Medulla oblongata (tissue), 1 donor: Measurements from ENCODE around the gene PTPRCAP.

Experiments
- DNase-seq: peaks from one replicate; pipeline ENCODE4 v3.0.0-alpha.2; 2015; ENCODE audit errors: extremely low spot score

PTPRCAP gene

DNA sequence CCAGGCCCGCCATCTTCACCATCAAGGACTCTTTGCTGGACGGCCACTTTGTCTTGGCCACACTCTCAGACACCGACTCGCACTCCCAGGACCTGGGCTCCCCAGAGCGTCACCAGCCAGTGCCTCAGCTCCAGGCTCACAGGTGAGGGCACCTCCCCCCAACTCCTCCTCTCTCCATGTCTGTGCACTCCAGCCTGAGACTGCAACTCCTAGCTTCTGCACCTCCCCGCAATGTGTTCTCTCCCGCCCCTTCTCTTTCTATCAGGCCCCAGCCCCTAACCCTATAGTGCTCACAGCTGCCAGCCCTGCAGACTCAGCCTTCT is 41.3 kb downstream of the PTPRCAP start:
- DNase-seq: no peak

DNA sequence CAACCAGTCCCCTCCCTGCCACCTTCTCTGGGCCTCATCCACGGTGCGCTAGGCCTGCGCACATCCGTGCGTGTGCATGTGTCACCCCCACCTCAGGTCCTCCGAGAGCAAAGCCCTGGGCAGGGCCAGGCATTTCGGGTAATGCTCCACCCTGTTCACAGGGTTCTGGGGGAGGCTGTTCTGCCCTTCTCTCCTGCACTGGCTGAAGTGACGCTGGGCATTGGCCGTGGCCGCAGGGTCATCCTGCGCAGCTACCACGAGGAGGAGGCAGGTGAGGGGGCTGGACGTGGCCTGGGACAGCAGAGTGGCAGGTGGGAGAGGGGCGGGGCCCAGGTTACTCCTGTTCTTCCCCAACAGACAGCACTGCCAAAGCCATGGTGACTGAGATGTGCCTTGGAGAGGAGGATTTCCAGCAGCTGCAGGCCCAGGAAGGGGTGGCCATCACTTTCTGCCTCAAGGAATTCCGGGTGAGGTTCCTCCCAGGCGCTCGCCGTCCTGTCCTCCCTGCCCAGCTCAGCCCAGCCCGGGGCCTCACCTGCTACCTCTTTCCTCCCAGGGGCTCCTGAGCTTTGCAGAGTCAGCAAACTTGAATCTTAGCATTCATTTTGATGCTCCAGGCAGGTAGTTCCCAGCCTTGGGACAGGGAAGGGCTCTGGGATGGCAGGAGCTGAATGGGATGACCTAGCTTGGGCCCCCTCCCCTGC is 41.8 kb downstream of the PTPRCAP start:
- no peak for DNase-seq

DNA sequence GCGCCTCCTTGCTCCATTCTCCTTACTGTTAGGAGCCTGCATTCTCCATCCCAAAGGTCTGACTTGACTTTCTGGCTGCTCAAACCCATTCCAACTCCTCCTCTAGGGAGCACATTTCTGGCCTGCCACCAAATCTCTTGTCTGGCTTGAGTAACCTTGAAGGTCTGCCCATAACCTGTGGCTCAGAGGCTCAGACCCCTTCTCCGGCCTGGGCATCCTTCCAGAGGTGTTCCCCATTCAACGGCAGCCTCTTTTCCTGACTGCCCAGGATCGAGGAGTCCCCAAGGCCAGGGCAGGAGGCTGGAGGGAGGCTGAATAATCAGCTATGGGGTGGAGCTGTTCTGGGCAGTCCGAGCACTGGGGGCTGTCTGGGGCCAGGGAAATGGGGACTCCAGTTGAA is 43.5 kb downstream of the PTPRCAP start:
- DNase-seq: no peak

DNA sequence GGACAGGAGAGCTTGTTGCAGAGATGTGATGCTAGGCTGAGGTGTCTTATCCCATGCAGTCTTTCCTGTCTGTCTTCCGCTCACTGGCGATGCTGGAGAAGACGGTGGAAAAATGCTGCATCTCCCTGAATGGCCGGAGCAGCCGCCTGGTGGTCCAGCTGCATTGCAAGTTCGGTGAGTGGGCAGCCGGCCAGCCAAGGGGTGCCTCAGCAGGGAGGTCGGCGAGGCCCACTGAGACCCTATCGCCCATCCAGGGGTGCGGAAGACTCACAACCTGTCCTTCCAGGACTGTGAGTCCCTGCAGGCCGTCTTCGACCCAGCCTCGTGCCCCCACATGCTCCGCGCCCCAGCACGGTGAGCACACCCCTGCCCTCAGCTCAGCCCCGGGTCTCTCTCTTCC is 44.0 kb downstream of the PTPRCAP start:
- no peak for DNase-seq

DNA sequence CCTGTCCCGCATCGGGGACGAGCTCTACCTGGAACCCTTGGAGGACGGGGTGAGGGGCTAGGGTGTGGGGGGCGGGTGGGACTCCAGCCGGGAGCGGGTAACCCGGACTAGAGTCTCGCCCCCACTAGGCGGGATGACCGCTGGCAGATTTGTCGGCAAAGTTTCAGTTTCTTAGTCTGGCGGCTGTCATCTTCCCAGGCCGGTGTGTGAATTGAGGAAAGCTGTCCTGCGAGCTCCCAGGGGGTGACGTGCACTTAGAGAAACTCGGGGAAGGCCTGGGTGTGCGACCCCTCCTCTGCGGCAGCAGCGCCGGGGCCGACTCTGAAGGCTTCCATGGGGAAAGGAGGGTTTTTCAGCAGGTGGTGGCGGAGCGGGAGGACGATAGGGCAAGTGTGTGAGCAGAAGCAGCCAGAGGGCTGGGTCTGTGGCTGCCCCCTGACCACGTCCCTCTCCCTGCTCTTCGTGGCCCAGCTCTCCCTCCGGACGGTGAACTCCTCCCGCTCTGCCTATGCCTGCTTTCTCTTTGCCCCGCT is 45.2 kb downstream of the PTPRCAP start:
- DNase-seq: no peak

DNA sequence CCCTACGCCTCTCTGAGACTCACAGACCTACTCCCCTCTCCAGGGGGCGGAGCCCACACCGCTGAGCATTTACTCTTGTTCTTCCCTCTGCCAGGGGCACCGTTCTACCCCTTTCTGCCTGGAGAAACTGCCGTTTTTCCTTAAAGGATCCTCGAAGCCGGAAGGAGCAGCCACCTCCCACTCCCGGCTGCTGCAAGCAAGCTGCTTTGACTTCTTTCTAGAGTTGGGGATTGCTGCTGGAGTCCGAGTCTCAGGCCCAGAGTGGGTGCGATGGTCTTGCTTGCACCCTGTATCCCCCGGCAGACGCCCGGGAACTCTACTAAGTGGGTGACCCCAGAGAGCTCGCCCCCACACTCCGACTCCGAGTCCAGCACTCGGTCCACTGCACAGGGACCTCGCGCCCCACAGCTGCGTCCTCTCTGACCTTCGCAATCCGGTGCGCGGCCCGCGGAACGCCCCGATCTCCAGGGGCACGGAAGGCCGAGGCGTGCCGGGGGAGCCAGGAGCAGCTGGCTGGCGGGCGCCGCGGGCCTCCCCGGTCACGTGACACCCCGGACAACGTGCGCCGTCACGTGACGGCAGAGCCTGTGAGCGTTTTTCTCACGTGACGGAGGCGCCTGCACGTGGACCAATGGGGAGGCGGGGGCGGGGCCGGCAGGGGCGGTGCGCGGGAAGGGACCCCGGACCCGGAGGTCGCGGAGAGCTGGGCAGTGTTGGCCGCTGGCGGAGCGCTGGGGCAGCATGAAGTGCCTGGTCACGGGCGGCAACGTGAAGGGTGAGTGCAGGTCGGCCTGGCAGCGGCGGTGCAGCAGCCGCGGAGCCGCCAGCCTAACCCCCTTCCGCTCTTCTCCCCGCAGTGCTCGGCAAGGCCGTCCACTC is 45.9 kb downstream of the PTPRCAP start, which contains the start of gene RAD9A:
RAD9A (plus strand) TSS at position 683 of the 879 bp plus-strand sequence; CDS start at position 742, 59 bp downstream.
- DNase-seq: peak; percentile 97

DNA sequence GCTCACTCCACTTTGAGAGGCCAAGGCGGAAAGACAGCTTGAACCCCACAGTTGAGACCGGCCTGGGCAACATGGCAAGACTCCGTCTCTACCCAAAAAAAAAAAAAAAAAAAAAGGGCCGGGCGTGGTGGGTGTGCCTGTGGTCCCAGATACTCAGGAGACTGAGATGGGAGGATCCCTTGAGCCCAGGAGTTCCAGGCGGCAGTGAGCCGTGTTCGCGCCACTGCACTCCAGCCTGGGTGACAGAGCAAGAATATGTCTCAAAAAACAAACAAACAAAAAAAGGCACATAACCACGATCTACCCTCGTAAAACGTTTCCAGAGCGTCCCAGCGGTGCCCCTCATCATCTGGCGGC is 46.6 kb downstream of the PTPRCAP start:
- DNase-seq: no peak

DNA sequence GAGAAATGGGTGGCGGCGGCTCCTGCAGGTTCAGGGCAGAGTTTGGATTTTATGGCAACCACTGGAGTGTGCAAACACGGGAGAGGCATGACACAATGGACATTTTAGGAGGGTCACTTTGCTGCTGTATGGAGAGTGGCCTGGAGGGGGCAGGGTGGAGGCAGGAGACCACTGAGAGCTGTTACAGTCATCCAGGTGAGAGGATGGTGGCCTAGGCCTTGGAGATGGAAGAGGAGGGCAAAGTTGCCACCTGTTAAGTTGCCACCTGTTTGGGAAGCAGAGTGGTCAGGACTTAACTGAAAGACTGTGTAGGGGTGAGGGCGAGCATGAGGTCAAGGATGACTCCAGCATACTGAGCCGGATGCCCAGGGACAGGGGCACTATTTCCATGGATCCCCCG is 48.0 kb downstream of the PTPRCAP start:
- DNase-seq: no peak

DNA sequence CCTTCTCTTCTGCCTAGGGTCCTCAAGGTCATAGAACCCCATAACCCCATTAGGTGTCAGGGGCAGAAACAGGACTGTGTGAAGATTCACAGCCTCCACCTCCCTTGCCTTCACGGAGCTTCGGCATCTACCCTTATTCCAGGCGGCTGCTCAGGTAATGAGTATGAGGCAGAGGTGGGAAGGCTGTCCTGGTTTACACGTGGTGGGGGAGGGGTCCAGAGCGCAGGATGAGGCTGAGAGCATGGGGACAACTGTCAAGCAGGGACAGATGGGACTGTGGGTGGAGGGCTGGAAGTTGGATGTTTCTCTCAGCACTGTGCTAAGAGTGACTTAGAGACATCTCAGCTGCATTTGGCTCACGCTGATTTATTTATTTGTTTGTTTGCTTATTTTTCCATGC is 50.0 kb downstream of the PTPRCAP start:
- no peak for DNase-seq

DNA sequence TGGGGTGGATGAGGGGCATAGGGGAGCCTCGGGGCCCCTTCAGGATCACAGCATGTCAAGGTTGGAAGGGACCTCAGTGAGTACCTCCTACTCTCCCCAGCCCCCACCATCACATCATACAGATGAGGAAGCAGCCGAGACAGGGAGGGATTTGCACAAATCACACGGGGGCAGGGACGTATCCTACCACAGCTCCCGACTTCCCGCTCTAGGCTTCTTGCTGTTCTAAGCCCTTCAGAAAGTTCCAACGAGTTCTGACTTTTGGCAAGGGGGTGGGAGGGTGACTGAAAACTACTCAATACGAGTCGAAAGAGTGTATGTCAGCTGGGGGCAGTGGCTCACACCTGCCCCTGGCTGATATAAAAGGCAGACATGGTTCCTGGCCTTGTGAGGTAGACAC is 50.4 kb downstream of the PTPRCAP start:
- no peak for DNase-seq
